ENCODE results near the gene OLFM2.
A peak's percentile ranks its signal among the peaks of the same experiment; 100 is the strongest.
"Not testable (repeated sequence)": the region's sequence is repeated elsewhere in the genome, so short reads cannot be mapped to it uniquely, and the experiment has no call there.

Gene OLFM2

DNA sequence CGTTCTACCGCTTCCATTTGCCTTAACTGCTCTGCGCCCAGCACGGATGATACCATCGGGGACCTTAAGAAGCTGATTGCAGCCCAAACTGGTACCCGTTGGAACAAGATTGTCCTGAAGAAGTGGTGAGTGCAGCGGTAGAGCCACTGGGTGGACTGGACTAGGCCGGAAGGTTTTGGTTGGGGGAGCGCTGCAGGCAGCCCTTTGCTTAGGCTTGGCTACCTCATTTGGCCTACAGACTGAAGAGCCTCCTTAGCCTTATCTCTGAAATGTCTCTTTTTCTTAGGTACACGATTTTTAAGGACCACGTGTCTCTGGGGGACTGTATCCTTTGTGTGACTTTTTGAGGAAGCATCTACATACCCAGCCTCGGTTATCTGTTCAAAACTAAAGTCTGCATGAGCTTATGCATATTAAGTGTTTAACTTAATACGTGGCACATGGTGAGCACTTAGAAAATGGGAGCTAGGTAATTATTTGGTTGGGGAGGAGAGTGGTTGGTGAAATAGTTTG, 107.7 kb downstream of the OLFM2 start:
- no peak for DNase-seq (ENCODE audit: low spot score)

DNA sequence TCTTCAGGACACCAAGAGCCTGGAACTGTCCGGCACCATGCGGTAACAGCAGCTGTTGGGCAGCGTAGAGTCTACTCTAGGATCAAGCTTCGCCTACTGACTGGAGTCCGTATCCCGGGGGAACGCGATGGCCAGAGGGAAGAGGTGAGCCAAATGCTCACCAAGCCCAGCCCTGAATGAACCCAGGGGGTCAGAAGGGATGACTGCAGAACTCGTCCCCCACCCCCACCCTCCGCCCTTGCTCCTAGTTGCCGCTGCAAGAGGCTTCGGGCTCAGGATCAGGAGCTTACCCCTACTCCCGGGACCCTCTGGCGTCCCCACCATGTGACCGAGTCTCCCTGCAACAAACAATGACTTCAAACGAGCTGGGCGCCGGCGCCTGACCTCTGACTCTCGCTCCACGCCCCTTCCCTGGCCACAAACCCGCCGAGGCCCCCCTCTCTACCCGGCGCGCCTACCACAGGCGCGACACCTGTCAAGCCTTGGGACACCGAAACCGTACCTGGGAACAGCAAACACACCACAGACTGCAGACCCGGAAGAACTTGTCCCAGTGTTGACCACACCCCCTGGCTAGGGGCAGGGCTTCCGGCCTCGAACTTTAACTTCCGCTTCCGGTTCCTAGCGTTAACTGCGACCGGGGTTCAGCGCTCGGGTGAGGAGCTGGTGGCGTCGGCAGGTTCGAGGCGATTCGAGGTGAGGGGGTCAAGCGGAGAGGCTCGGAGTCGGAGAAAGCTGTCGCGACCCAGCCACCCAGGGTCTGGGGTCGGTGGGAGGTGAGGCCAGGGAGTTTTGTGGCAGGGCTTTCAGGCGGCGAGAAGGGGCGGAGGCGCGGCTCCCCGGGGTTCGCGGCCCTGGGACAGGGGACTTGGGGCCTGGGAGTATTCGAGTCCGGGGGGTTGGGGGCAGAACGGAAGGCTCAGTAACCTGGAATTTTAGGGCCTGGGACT, 108.8 kb downstream of the OLFM2 start, which contains the start of gene UBL5:
UBL5 (plus strand) TSS at position 630 of the 950 bp plus-strand sequence. CDS start 420 bp downstream, outside the sequence.
- DNase-seq (ENCODE audit: low spot score), result peak; percentile 92

GRCh38 chr19:9823816-9824215, 112.5 kb downstream of the OLFM2 start:
- no peak for DNase-seq (ENCODE audit: low spot score)

GRCh38 chr19:9820034-9820433, 116.3 kb downstream of the OLFM2 start:
- not testable (repeated sequence) for DNase-seq (ENCODE audit: low spot score)

- no peak for DNase-seq (ENCODE audit: low spot score)
These were observed 116.8 kb downstream of the OLFM2 start for GRCh38 chr19:9819596-9819909.

- DNase-seq (ENCODE audit: low spot score), result peak; percentile 96
These were observed 117.3 kb downstream of the OLFM2 start, which contains the start of gene FBXL12 for GRCh38 chr19:9818734-9819595. FBXL12 (minus strand) TSS chr19:9819079; CDS start chr19:9818813, 266 bp downstream.

DNA sequence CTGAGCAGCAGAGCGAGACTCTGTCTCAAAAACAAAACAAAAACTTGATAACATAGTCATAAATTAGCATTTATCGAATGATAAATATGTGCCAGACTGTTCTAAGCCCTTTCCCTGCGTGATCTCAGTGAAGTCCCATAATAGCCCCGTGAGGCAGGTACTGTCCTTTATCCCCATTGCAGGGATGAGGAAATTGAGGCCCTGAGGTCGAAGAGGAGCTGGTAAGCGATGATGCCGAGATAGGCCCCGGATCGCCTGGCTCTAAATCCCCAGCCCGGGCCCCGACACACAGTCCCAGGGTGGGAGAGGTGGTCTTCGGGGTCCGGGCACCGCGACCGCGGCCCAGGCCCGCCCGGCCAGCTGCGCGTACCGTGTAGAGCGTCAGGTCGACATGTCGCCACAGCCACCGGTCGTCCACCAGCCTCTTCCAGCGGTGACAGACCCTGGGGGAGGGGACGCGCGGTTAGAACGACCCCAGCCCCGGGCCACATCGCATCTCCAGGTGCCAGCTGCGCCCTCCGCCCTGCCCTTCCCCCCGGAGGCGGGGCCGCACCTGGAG, 118.1 kb downstream of the OLFM2 start:
- DNase-seq (ENCODE audit: low spot score), result peak; percentile 11

DNA sequence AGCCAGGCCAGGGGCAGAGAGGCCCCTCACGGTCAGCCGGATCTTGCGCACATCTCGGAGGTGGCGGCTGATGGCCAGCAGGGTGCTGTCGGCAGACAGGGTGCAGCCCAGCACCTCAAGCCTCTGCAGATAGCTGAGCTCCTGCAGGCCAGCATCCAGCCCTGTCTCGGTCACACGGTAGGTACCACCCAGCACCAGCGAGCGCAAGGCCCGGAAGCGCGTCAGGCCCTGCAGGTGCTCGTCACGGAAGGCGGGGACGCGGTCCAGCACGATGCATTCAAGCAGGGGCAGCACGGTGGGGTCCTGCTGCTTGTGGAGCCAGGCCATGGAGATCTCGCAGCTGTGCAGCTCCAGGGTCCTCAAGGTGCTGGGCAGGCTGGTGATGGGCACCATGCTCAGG, 125.2 kb downstream of the OLFM2 start:
- DNase-seq (ENCODE audit: low spot score), result no peak

DNA sequence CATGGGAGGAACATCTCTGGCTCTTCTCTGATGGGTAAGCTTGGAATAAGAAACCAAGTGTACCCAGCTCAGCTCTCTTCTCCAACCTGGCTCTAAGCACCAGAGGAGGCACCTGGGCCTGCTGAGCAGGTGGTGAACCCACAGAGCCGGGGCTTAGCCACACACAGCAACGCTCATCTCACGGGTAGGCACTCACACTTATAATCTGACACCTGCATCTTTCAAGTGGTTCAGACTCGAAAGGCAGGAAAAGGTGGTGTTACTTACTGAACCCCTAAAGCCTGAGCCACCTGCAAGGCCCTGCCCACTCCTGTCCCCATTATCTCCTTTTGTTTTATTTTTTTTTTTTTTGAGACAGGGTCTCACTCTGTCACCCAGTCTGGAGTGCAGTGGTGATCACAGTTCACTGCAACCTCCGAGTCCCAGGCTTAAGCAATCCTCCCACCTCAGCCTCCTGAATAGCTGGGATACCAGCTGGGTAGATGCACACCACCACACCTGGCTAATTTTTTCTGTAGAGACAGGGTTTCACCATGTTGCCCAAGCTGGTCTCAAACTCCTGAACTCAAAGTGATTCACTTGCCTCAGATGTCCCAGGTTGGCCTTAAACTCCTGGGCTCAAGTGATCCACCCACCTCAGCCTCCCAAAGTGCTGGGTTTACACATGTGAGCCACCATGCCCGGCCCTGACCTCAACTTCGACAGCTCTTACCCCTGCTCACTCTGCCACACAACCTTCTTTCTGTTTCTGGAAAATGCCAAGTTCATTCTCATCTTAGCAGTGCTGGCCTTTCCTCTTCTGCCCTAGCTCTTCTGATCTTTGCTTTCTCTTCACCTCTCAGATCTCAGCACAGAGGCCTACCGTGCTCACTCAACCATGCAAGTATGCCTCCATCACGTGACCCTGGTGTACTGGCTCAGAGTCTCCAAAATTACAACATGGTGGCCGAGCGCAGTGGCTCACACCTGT, 127.2 kb downstream of the OLFM2 start:
- DNase-seq (ENCODE audit: low spot score), result no peak

GRCh38 chr19:9806803-9807202, 129.5 kb downstream of the OLFM2 start:
- DNase-seq (ENCODE audit: low spot score), result no peak
